Loucy (cell line): ENCODE data around the gene MOCS1.

Source experiments
- EZH2phosphoT487 ChIP-seq: fragments of 200-600 bp; IDR thresholded peaks from 2 replicates; pipeline ENCODE4 v1.6.1; 2018; ENCODE audit warnings: antibody characterized with exemption, mild to moderate bottlenecking, moderate library complexity, borderline replicate concordance
- TF ChIP-seq, protein P1 (sequence below): fragments of 200-600 bp; sonication (generic); conservative IDR thresholded peaks from 2 replicates; pipeline ENCODE4 v1.5.1; 2014; ENCODE audit warnings: mild to moderate bottlenecking, antibody characterized with exemption, low read length

DNA sequence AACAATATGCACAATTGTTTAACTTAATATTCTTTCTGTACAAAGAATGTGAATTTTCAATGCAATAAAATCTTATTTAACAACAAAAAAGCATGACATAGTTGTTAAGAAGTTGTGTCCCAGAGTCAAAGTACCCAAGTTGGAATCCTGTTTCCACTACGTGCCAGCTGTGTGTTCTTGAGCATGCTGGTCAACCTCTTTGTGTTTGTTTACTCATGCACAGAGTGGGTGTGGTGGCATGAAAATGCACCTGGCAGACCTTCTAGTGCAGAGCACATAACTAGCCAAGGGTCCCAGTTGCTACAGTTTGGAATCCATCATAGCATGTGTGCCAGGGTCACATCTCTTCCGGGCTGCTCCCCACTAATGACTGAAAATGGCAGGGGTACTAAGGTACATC lies 24.7 kb upstream of the MOCS1 start:
- TF ChIP-seq, protein P1, sequence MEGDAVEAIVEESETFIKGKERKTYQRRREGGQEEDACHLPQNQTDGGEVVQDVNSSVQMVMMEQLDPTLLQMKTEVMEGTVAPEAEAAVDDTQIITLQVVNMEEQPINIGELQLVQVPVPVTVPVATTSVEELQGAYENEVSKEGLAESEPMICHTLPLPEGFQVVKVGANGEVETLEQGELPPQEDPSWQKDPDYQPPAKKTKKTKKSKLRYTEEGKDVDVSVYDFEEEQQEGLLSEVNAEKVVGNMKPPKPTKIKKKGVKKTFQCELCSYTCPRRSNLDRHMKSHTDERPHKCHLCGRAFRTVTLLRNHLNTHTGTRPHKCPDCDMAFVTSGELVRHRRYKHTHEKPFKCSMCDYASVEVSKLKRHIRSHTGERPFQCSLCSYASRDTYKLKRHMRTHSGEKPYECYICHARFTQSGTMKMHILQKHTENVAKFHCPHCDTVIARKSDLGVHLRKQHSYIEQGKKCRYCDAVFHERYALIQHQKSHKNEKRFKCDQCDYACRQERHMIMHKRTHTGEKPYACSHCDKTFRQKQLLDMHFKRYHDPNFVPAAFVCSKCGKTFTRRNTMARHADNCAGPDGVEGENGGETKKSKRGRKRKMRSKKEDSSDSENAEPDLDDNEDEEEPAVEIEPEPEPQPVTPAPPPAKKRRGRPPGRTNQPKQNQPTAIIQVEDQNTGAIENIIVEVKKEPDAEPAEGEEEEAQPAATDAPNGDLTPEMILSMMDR = no peak
- no peak for TF ChIP-seq EZH2phosphoT487
